ENCODE measurements around the gene SAMD4B. TPM values are rescaled to one million over a fixed set of nuclear protein-coding genes. Genes with fewer than 3 reads are reported as not detected.

SAMD4B gene
- total and polyA plus RNA-seq, 9 of the 15 experiments (the other 6 are each of a cell fraction or from before 2014, with no cell fraction given), result 3.4 to 90.5 (median 38.0) TPM

DNA sequence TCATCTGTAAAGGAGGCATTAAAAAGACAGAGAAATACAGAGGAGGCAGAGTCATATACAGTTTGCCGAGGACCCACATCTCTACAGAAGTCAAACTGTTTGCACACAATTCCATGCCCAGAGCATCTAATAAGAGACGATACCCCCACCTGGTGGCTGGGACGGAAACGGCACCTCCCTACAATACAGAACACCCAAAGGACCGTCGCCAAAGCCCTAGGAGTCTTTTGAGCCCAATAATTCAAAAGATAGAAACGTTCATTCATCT is 69.5 kb downstream of the SAMD4B start (continued):
- TF ChIP-seq, protein P1, sequence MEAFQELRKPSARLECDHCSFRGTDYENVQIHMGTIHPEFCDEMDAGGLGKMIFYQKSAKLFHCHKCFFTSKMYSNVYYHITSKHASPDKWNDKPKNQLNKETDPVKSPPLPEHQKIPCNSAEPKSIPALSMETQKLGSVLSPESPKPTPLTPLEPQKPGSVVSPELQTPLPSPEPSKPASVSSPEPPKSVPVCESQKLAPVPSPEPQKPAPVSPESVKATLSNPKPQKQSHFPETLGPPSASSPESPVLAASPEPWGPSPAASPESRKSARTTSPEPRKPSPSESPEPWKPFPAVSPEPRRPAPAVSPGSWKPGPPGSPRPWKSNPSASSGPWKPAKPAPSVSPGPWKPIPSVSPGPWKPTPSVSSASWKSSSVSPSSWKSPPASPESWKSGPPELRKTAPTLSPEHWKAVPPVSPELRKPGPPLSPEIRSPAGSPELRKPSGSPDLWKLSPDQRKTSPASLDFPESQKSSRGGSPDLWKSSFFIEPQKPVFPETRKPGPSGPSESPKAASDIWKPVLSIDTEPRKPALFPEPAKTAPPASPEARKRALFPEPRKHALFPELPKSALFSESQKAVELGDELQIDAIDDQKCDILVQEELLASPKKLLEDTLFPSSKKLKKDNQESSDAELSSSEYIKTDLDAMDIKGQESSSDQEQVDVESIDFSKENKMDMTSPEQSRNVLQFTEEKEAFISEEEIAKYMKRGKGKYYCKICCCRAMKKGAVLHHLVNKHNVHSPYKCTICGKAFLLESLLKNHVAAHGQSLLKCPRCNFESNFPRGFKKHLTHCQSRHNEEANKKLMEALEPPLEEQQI (IDR thresholded peaks at IDR 0.05), result no peak; the same call in 1 of the 2 replicates
- no peak for TF ChIP-seq ZNF232 (CRISPR knock-in tag; IDR thresholded peaks at IDR 0.05)
- TF ChIP-seq, protein P2, sequence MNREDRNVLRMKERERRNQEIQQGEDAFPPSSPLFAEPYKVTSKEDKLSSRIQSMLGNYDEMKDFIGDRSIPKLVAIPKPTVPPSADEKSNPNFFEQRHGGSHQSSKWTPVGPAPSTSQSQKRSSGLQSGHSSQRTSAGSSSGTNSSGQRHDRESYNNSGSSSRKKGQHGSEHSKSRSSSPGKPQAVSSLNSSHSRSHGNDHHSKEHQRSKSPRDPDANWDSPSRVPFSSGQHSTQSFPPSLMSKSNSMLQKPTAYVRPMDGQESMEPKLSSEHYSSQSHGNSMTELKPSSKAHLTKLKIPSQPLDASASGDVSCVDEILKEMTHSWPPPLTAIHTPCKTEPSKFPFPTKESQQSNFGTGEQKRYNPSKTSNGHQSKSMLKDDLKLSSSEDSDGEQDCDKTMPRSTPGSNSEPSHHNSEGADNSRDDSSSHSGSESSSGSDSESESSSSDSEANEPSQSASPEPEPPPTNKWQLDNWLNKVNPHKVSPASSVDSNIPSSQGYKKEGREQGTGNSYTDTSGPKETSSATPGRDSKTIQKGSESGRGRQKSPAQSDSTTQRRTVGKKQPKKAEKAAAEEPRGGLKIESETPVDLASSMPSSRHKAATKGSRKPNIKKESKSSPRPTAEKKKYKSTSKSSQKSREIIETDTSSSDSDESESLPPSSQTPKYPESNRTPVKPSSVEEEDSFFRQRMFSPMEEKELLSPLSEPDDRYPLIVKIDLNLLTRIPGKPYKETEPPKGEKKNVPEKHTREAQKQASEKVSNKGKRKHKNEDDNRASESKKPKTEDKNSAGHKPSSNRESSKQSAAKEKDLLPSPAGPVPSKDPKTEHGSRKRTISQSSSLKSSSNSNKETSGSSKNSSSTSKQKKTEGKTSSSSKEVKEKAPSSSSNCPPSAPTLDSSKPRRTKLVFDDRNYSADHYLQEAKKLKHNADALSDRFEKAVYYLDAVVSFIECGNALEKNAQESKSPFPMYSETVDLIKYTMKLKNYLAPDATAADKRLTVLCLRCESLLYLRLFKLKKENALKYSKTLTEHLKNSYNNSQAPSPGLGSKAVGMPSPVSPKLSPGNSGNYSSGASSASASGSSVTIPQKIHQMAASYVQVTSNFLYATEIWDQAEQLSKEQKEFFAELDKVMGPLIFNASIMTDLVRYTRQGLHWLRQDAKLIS (CRISPR knock-in tag; IDR thresholded peaks at IDR 0.05), result no peak
- peak; percentile 12 to 65; a peak in 1 of 4 replicates for TF ChIP-seq KDM1A (IDR thresholded peaks at IDR 0.05)
- TF ChIP-seq, protein P3, sequence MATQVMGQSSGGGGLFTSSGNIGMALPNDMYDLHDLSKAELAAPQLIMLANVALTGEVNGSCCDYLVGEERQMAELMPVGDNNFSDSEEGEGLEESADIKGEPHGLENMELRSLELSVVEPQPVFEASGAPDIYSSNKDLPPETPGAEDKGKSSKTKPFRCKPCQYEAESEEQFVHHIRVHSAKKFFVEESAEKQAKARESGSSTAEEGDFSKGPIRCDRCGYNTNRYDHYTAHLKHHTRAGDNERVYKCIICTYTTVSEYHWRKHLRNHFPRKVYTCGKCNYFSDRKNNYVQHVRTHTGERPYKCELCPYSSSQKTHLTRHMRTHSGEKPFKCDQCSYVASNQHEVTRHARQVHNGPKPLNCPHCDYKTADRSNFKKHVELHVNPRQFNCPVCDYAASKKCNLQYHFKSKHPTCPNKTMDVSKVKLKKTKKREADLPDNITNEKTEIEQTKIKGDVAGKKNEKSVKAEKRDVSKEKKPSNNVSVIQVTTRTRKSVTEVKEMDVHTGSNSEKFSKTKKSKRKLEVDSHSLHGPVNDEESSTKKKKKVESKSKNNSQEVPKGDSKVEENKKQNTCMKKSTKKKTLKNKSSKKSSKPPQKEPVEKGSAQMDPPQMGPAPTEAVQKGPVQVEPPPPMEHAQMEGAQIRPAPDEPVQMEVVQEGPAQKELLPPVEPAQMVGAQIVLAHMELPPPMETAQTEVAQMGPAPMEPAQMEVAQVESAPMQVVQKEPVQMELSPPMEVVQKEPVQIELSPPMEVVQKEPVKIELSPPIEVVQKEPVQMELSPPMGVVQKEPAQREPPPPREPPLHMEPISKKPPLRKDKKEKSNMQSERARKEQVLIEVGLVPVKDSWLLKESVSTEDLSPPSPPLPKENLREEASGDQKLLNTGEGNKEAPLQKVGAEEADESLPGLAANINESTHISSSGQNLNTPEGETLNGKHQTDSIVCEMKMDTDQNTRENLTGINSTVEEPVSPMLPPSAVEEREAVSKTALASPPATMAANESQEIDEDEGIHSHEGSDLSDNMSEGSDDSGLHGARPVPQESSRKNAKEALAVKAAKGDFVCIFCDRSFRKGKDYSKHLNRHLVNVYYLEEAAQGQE (IDR thresholded peaks at IDR 0.05; ENCODE audit: borderline replicate concordance), result peak; percentile 94
- TF ChIP-seq, protein P3 (CRISPR knock-in tag; IDR thresholded peaks at IDR 0.05; ENCODE audit: low read depth), result no peak
- TF ChIP-seq, protein P4, sequence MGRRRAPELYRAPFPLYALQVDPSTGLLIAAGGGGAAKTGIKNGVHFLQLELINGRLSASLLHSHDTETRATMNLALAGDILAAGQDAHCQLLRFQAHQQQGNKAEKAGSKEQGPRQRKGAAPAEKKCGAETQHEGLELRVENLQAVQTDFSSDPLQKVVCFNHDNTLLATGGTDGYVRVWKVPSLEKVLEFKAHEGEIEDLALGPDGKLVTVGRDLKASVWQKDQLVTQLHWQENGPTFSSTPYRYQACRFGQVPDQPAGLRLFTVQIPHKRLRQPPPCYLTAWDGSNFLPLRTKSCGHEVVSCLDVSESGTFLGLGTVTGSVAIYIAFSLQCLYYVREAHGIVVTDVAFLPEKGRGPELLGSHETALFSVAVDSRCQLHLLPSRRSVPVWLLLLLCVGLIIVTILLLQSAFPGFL (CRISPR knock-in tag; IDR thresholded peaks at IDR 0.05), result peak; percentile 85; the same call in 1 of the 2 replicates
- TF ChIP-seq, protein P5, sequence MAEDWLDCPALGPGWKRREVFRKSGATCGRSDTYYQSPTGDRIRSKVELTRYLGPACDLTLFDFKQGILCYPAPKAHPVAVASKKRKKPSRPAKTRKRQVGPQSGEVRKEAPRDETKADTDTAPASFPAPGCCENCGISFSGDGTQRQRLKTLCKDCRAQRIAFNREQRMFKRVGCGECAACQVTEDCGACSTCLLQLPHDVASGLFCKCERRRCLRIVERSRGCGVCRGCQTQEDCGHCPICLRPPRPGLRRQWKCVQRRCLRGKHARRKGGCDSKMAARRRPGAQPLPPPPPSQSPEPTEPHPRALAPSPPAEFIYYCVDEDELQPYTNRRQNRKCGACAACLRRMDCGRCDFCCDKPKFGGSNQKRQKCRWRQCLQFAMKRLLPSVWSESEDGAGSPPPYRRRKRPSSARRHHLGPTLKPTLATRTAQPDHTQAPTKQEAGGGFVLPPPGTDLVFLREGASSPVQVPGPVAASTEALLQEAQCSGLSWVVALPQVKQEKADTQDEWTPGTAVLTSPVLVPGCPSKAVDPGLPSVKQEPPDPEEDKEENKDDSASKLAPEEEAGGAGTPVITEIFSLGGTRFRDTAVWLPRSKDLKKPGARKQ (CRISPR knock-in tag; IDR thresholded peaks at IDR 0.05), result no peak
- TF ChIP-seq SAFB (IDR thresholded peaks at IDR 0.05; ENCODE audit: borderline replicate concordance, low read depth, low read length), result no peak

Measured in K562 (cell line).